CD4-positive, alpha-beta T cell treated with Interleukin-2 at 100 ng/mL for 4 hours (primary cell): ENCODE data around the gene LCP1.

Experiments used
- DNase-seq: peaks from one replicate; pipeline ENCODE4 v3.0.0-alpha.2; 2020; ENCODE audit warnings: low spot score

LCP1 gene

GRCh38 chr13:46126552-46127357, 55.2 kb downstream of the LCP1 start:
- peak; percentile 76 for DNase-seq

DNA sequence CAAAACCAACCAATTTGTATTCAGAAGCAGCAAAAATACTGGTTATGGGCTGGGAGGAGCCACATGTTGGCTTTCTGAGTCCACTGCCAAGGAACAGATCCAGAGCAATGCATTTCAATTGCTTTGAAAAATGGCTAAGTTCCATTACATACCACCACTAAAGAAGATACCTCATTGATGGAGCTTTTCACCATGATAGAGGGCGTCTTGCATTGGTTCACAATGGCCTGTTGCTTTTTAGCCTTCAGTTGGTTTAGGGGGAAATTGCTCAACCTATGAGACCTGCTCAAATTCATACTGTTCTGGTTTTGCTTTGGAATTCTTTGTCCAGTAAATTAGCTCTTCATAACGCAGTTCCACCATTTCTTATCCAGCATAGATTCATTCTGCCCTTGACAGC, 55.9 kb downstream of the LCP1 start:
- DNase-seq, result no peak

DNA sequence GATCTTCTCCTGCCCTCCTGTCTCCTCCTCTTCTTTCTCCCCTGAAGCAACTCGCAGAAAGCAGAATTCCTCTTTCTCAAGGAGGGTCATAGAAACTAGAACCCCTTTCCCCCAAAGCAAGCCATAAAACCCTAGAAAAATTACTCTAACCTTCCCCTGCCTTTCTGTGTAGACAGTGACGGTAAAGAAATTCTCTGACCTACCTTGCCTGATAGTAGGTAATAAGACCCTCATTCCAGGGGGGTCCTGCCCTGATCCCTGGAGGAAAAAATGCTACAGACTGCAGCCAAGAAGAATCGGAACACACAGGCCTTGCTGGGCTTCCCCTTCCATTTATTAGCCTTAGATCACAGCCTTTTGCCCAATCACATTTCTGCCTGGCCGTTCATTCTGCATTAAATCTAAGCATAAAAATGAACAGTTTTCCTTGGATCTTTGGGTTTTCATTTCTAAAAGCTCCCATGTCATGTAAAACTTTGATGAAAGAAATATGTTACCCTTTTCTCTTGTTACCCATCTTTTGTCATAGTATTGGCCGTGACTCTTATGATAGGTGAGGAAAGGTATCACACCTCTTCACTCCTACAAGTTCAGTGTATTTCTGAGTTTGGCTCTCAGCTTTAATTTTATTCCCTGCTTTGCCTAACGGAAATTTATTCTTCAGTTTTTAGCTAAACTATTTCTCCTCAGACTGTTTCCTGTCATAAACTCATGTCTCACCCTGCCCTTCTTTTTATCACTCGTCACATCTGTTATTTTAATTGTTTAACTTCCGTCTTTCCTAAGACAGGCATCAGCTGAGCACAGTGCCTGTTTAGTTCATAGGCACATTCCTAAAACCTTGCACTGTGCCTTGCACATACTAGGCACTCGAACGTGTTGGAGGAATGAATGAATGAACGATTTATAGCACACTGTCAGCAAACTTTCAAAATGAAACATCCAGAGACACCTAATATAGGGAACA, 56.7 kb downstream of the LCP1 start:
- DNase-seq, result no peak

- no peak for DNase-seq
Measured at GRCh38 chr13:46124531-46124966, 57.4 kb downstream of the LCP1 start.

DNA sequence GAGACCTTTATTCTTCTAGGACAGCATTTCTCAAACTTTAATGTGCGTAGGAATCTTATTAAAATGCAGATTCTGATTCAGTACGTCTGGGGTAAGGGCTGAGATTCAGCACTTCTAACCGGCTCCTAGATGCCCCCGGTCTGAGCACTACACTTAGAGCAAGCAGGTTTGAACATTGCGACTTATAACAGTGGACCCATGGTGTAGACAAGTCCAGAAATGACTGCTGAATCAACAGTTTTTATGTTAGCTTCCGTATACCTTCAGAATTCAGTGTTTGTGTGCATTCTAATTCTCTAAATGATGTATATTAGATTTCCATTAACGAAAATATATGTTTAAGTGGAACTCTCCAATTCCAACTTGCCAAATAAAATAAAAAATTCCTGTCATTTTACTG, 59.7 kb downstream of the LCP1 start:
- DNase-seq, result no peak

- DNase-seq, result no peak
Measured at GRCh38 chr13:46121597-46122163, 60.3 kb downstream of the LCP1 start.

- no peak for DNase-seq
Measured at GRCh38 chr13:46121033-46121432, 60.9 kb downstream of the LCP1 start.

DNA sequence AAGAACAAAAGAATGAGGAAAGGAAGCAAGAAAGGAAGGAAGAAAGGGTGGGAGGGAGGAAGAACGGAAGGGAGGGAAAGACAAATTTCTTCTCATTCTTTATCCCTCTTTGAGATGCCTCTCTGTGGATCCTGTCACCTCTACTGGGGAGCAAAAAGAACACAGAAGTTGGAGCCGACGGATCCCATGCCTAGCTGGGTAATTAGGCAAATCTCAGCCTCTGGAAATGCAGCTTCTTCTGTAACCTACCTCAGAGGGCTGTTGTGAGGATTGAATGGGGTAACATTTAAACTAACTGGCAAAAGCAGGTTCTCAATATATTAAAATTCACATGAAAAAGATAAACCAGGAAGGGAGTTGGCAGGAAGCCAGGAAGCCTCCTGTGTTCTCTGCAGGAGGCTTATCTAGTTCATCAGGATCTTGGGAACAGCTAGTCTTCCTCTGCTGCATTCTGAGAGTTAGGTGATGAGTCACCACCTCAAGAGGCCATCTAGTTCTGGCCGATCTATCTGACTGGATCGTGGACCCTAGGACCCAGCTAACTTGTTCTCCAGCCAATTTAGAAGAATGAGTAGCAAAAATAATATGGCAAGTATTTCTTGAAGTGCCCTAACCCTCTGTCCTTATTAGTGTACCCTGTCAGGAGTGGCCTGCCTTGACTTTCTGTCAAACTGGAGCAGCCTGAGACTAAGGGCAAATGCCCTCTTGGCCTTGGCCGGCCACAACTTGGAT, 61.9 kb downstream of the LCP1 start:
- DNase-seq, result no peak

GRCh38 chr13:46116653-46117502, 65.1 kb downstream of the LCP1 start:
- DNase-seq, result no peak

DNA sequence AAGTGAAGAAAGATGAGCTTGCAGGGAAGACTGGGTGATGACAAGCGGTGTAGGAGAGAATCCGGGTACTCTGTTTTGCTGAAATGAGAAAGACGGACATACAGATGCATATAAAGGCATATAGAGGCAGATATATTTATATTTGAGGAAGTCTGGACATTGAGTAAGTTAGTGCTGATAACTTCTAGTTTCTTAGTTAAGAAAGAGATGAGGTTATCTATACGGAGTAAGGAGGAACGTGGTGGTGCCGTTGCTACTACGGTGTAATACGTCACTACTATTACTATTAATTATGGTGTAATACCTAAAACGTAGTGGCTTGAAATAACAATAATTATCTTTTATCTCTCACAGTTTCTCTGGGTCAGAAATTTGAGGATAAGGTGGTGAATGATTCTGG, 67.4 kb downstream of the LCP1 start:
- no peak for DNase-seq

GRCh38 chr13:46113596-46113995, 68.4 kb downstream of the LCP1 start:
- DNase-seq, result no peak

GRCh38 chr13:46111151-46111550, 70.8 kb downstream of the LCP1 start:
- DNase-seq, result no peak

- DNase-seq, result no peak
Measured at GRCh38 chr13:46109451-46109850, 72.5 kb downstream of the LCP1 start.

DNA sequence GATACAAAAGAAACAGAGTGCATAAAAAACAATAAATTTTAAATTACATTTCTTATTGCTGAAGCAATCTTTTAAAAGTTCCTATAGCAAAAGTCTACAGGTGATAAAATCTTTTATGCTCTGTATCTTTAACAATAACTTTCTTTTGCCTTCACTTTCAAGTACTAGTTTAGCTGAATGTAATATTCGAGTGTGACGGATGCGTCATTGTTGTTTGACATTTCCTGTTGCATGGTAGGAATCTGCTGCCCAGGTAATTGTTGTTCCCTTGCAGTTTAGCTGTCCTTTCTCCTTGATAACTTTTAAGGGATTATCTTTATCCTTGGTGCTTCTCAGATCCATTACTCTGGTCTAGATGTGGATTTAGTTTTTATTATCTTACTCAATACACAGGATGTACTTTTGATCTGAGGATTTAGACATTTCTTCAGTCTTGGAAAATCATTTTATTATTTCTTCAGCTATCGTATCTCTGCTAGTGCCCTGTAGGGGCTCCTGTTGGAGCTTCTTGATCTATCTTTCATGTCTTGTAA, 75.1 kb downstream of the LCP1 start:
- no peak for DNase-seq

- DNase-seq, result no peak
Measured at GRCh38 chr13:46104868-46105267, 77.1 kb downstream of the LCP1 start, which contains the start of gene CPB2. TSS of gene CPB2 (minus strand) at chr13:46105033. CDS start at chr13:46105009, 24 bp downstream.

- no peak for DNase-seq
Measured at GRCh38 chr13:46103037-46103436, 78.9 kb downstream of the LCP1 start.

DNA sequence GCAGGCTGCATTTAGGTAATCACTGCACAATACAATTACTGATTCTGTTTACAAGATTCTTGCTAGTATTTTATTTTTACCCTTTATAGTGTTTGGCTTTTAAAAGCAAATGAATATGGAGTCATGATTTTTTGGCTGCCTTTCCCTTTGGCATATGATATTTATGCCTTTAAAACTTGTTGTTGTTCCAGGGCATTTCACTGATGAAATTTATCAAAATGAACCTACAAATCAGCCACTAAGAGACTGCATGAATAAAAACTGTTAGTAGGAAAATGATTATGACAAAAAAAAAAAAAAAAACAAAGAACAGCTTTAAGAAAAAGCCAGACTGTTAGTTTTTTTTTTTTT, 79.7 kb downstream of the LCP1 start:
- no peak for DNase-seq

DNA sequence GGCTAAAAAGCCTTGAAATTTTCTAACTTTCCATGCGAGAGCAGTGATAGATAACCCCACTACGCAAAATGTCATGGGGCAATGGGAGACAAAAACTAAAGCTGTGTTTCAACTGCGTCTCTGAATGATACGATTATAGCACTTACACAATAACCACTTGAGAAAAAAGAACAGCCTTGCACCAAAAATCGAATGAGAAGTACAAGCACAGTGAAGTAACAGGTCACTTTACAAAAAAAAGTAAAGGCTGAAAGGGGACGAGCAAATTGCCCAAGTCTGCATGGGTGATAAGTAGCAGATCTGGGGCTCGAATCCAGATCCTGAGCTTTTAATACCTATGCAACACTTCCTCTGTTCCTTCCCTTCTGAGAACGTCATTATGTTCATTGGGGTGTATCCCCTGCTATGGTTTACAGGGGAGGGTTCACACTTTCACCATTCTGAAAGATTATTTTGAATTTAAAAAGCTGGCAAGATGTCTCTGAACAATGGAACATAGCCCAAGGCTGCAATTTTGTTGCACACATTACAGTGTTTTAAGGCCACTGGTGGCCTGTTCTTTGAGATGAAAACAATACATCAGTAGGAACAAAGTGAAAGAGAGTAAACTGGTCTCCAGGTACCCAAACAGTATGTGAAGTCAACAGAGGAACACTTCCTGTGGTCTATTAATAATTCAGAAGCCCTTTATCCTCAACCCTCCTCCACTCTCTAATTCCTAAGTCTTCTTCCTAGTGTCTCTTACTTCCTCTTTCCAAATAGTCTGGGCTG, 80.3 kb downstream of the LCP1 start:
- DNase-seq, result no peak

GRCh38 chr13:46101002-46101401, 81.0 kb downstream of the LCP1 start:
- no peak for DNase-seq
